Measurements from ENCODE around the gene LRIT2. TPM values are rescaled to one million over a fixed set of nuclear protein-coding genes. Genes with fewer than 3 reads are reported as not detected.

Gene LRIT2
- total RNA-seq, 4 donors from 2014 or later, result not detected

DNA sequence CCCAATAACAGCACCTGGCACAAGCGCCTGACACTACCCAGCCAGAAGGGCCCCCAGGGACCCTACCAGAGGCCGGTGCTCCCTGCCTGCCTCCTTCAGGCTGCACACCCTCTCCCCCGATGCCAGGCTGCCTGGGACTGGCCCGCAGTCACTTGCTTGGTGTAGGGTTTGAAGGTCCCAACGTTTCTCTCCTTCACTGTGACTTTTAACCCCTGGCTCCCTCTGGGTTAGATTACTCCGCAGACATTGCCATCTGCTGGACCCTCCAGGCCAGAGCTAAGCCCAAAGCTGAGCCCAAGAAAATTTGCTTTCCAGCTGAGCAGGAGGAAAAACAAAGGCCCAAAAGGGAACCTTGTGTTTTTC is 24.1 kb downstream of the LRIT2 start:
- Histone ChIP-seq H3K4me1 (peaks cover 9 to 53% (median 37%) of the 10 kb centered on the region in 4 donors), H3K9me3 (no peaks in the 10 kb centered on the region), H3K4me3 (no peak overlapping the region), H3K27me3 (no peaks in the 10 kb centered on the region), H3K27ac (peak overlapping the region; percentile 84 to 88 (median 86)), H3K36me3 (no peaks in the 10 kb centered on the region)
- in situ Hi-C loops (cut with MboI; ENCODE audit: low pct_ligation_motif_present in 1 of 4, low pct_unique_long_range_greater_than_20kb in 1 of 4, low sequenced_read_pairs in 3 of 4), result loop anchor here in 2 of 4 donors (10.0 kb wide), 1 partner anchor 56 kb away; no protein-coding TSS in a partner anchor
- intact Hi-C loops (cut with DNase I; ENCODE audit: low total_unique reads), result no loop called here
- DNase-seq, result no peak
- TF ChIP-seq POLR2AphosphoS5 (IDR thresholded peaks at IDR 0.05) (no peak), EP300 (IDR thresholded peaks at IDR 0.05; ENCODE audit: low read depth) (no peak), POLR2A (IDR thresholded peaks at IDR 0.05) (peak; percentile 40)
- TF ChIP-seq, protein P1, sequence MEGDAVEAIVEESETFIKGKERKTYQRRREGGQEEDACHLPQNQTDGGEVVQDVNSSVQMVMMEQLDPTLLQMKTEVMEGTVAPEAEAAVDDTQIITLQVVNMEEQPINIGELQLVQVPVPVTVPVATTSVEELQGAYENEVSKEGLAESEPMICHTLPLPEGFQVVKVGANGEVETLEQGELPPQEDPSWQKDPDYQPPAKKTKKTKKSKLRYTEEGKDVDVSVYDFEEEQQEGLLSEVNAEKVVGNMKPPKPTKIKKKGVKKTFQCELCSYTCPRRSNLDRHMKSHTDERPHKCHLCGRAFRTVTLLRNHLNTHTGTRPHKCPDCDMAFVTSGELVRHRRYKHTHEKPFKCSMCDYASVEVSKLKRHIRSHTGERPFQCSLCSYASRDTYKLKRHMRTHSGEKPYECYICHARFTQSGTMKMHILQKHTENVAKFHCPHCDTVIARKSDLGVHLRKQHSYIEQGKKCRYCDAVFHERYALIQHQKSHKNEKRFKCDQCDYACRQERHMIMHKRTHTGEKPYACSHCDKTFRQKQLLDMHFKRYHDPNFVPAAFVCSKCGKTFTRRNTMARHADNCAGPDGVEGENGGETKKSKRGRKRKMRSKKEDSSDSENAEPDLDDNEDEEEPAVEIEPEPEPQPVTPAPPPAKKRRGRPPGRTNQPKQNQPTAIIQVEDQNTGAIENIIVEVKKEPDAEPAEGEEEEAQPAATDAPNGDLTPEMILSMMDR (IDR thresholded peaks at IDR 0.05), result peak in 3 of 5 experiments; percentile 10 to 39 (median 15)
- WGBS, 2 donors (ENCODE audit: low coverage in 1 of 2), result 40% methylated on average over 6 of the region's 6 CpGs; no CpG with 5 or more reads in 1 of the 2 donors

DNA sequence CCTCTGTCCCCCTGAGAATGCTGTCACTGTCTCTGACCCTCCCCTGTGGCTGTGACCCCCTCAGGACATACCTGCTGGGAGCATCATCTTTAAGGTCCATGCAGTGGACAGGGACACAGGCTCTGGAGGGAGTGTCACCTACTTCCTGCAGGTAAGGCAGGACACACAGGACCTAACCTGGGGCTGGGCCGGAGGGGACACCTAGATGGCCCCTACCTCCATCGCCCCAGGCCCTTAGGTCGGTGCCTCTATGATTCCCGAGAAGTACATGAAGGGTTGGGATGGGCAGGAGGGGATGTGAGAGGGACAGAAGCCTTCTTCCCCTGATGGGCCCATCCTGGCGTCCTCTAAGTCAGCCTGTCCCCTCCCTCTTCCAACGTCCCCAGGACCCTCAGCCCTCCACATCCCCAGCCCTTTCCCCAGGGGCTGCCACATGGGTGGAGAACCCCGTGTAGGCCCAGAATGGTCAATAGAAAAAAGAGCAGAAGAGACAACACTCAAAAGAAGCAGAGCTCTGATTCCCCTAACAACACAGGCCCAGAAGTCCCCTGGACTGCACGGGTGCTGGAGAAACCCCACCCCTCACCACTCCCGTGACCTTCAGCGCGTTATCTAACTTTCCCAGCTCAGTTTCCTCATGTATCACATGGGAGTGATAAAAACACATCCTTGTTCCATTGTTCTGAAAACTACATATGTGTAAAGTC is 24.7 kb downstream of the LRIT2 start:
- TF ChIP-seq, protein P1 (IDR thresholded peaks at IDR 0.05), result no peak
- TF ChIP-seq POLR2AphosphoS5 (IDR thresholded peaks at IDR 0.05) (peak; percentile 42 to 44 (median 44)), POLR2A (IDR thresholded peaks at IDR 0.05) (peak; percentile 56), EP300 (IDR thresholded peaks at IDR 0.05; ENCODE audit: low read depth) (no peak)
- no peaks in the 10 kb centered on the region for H3K9me3 ChIP-seq
- peaks cover 2% of the 10 kb centered on the region for H3K27me3 ChIP-seq
- H3K27ac ChIP-seq, result peak overlapping the region; percentile 84 to 88 (median 86)
- peak; percentile 75 for DNase-seq
- H3K36me3 ChIP-seq, result no peaks in the 10 kb centered on the region
- intact Hi-C loops (cut with DNase I; ENCODE audit: low total_unique reads) (no loop called here), in situ Hi-C loops (cut with MboI; ENCODE audit: low pct_ligation_motif_present in 1 of 4, low pct_unique_long_range_greater_than_20kb in 1 of 4, low sequenced_read_pairs in 3 of 4) (loop anchor here in 2 of 4 donors (10.0 kb wide), 1 partner anchor 56 kb away; no protein-coding TSS in a partner anchor)
- H3K4me3 ChIP-seq, result no peak overlapping the region
- H3K4me1 ChIP-seq, result peaks cover 13 to 57% (median 41%) of the 10 kb centered on the region in 4 donors
- 7 to 45% methylated on average over 3 to 11 of the region's 11 CpGs for WGBS, 2 donors (ENCODE audit: low coverage in 1 of 2)

DNA sequence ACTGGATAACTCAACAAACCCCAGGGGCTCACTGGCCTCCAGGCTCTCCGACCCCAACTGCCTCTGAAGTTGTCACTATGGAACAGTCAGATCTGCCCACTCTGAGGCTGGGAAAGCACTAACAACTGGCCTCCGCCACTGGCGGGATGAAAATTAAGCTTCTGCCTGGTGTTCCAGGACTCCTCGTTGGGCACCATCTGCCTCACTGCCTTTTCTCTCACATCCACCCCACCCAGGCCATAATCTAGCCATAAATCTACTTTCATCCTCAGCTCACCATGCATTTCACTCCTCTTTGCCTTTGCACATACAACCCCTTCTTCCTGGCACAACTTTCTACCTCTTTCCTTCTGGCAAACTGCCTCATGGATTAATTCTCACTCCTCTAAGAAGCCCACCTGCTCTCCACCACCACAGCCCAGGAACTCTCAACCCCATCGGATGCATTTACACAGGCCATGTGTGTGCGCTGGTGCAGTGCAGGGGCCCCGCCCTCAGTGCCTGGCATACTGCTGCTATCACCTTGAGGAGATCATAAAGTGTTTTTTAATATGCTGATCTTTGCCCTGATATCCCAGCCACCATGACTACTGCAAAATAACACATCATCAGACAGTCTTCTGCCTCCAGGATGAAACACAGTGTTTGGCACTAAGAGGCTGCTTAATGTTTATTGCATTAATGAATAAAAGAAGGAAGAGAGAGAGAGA is 27.0 kb downstream of the LRIT2 start:
- Histone ChIP-seq H3K27me3 (peaks cover 25% of the 10 kb centered on the region), H3K36me3 (no peaks in the 10 kb centered on the region), H3K4me3 (no peak overlapping the region), H3K4me1 (peaks cover 13 to 75% (median 59%) of the 10 kb centered on the region in 4 donors), H3K27ac (peak overlapping the region; percentile 84 to 88 (median 86)), H3K9me3 (no peaks in the 10 kb centered on the region)
- intact Hi-C loops (cut with DNase I; ENCODE audit: low total_unique reads) (no loop called here), in situ Hi-C loops (cut with MboI; ENCODE audit: low pct_ligation_motif_present in 1 of 4, low pct_unique_long_range_greater_than_20kb in 1 of 4, low sequenced_read_pairs in 3 of 4) (no loop called here)
- WGBS, 2 donors (ENCODE audit: low coverage in 1 of 2), result 20 to 58% methylated on average over 1 to 7 of the region's 7 CpGs
- peak; percentile 83 for DNase-seq
- TF ChIP-seq EP300 (IDR thresholded peaks at IDR 0.05; ENCODE audit: low read depth) (no peak), POLR2A (IDR thresholded peaks at IDR 0.05) (peak; percentile 40), POLR2AphosphoS5 (IDR thresholded peaks at IDR 0.05) (peak in 2 of 3 donors; percentile 23 to 57)

DNA sequence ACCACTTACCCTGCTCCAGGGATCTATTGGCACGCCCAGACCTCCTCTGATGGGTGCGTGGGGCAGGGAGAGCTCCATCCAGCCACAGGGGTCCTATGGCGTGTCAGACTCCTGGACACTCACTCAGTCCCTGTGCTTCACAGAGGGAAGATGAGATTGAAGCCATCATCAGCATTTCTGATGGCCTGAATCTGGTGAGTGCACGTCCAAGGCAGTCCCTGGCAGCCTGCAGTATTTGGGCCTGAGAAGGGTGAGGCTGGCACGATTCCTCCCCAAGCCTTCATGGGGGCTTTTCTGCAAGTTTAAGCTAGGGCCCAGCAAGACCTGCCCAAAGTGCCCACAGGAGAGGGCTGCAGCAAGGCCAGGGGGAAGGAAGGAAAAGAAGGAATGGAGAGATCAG is 27.7 kb downstream of the LRIT2 start:
- intact Hi-C loops (cut with DNase I; ENCODE audit: low total_unique reads), result no loop called here
- peaks cover 26% of the 10 kb centered on the region for H3K27me3 ChIP-seq
- no peaks in the 10 kb centered on the region for H3K9me3 ChIP-seq
- H3K4me1 ChIP-seq, result peaks cover 13 to 75% (median 59%) of the 10 kb centered on the region in 4 donors
- 71% methylated on average over 5 of the region's 5 CpGs; no CpG with 5 or more reads in 1 of the 2 donors for WGBS, 2 donors (ENCODE audit: low coverage in 1 of 2)
- no peaks in the 10 kb centered on the region for H3K36me3 ChIP-seq
- peak overlapping the region; percentile 84 to 88 (median 86) for H3K27ac ChIP-seq
- TF ChIP-seq POLR2AphosphoS5 (IDR thresholded peaks at IDR 0.05) (no peak), EP300 (IDR thresholded peaks at IDR 0.05; ENCODE audit: low read depth) (no peak), POLR2A (IDR thresholded peaks at IDR 0.05) (no peak)
- TF ChIP-seq, protein P1 (IDR thresholded peaks at IDR 0.05), result no peak
- in situ Hi-C loops (cut with MboI; ENCODE audit: low pct_ligation_motif_present in 1 of 4, low pct_unique_long_range_greater_than_20kb in 1 of 4, low sequenced_read_pairs in 3 of 4), result no loop called here
- peak; percentile 7 for DNase-seq
- H3K4me3 ChIP-seq, result no peak overlapping the region

Measured in transverse colon (tissue), 4 donors.